GM12878 (cell line): ENCODE data around the gene FHOD3. TPM values are rescaled to one million over a fixed set of nuclear protein-coding genes. Genes with fewer than 3 reads are reported as not detected.

Experiments used
- ATAC-seq: fragments of 200-7000 bp; cut with Tn5 transposase; 3 replicates; pipeline ENCODE4 v1.9.1; 2020; ENCODE audit warnings: mild to moderate bottlenecking, moderate library complexity
- BruUV-seq: library from RNA; stranded (reverse); fragments of 400-500 nt; replicated peaks from 2 replicates; lab custom pipeline; 2021; lab: Mats Ljungman, UMichigan
- CTCF ChIA-PET: fragments of 300-600 bp; sonication (Branson Sonifier 250); formaldehyde crosslinking; extraction: SDS; loops from one replicate; lab custom pipeline; 2021; ENCODE audit warnings: inconsistent platforms; lab: Yijun Ruan, JAX
- POLR2A ChIA-PET: fragments of 350-600 bp; formaldehyde crosslinking; extraction: SDS; loops from one replicate; lab custom pipeline; 2021; ENCODE audit warnings: inconsistent platforms; lab: Charles Lee
- RAD21 ChIA-PET: fragments of 300-600 bp; sonication (Branson Sonifier 250); formaldehyde crosslinking; loops from one replicate; lab custom pipeline; 2023; ENCODE audit warnings: antibody characterized with exemption; ENCODE audit not compliant: unreplicated experiment; lab: Charles Lee
- SMC1A ChIA-PET: fragments of 300-600 bp; sonication (Branson Sonifier 250); formaldehyde crosslinking; loops from one replicate; lab custom pipeline; 2023; ENCODE audit not compliant: unreplicated experiment, uncharacterized antibody; lab: Charles Lee
- DNase-seq: peaks from one replicate; pipeline ENCODE4 v3.0.0-alpha.2; 2011; ENCODE audit warnings: low read depth, low spot score
- FAIRE-seq: peaks from 3 replicates; lab custom pipeline; 2011; peaks lifted over from hg19 to GRCh38; lab: Jason Lieb, UNC
- H2AFZ ChIP-seq: 2 replicates; pipeline ENCODE4 v1.6.0; 2011; ENCODE audit warnings: low read depth, low read length, control low read depth; ENCODE audit not compliant: control insufficient read depth
- H3K27ac ChIP-seq: 2 replicates; pipeline ENCODE4 v1.5.1; 2011; ENCODE audit warnings: control low read depth; ENCODE audit not compliant: control insufficient read depth, insufficient read depth
- H3K27me3 ChIP-seq, 2 experiments: replicated peaks in 1 of 2; 2 replicates each; pipeline versions ENCODE4 v1.6.0 to v1.6.1; 2011; ENCODE audit warnings: low read length in 1 of 2; ENCODE audit not compliant: control insufficient read depth in 2 of 2, insufficient read depth in 2 of 2
- H3K36me3 ChIP-seq, 2 experiments: 2 replicates each; pipeline ENCODE4 v1.5.1; 2011; ENCODE audit warnings: low read length in 1 of 2; ENCODE audit not compliant: control insufficient read depth in 2 of 2, insufficient read depth in 2 of 2
- H3K4me1 ChIP-seq: 2 replicates; pipeline ENCODE4 v1.6.1; 2011; ENCODE audit warnings: mild to moderate bottlenecking, low read length, moderate library complexity, mixed read lengths; ENCODE audit not compliant: control insufficient read depth, insufficient read depth
- H3K4me2 ChIP-seq: 2 replicates; pipeline ENCODE4 v1.6.0; 2011; ENCODE audit warnings: control low read depth; ENCODE audit not compliant: control insufficient read depth, insufficient read depth
- H3K4me3 ChIP-seq: fragments of 200-600 bp; sonication (generic); 2 replicates; pipeline ENCODE4 v1.5.1; 2016
- H3K79me2 ChIP-seq: 2 replicates; pipeline ENCODE4 v1.6.0; 2011; ENCODE audit warnings: low read length; ENCODE audit not compliant: control insufficient read depth, insufficient read depth
- H3K9ac ChIP-seq: 2 replicates; pipeline ENCODE4 v1.8.0; 2011; ENCODE audit warnings: low read length, control low read depth, mixed read lengths; ENCODE audit not compliant: control insufficient read depth, insufficient read depth
- H3K9me3 ChIP-seq: replicated peaks from 3 replicates; pipeline ENCODE4 v1.5.1; 2011; ENCODE audit warnings: mild to moderate bottlenecking, low read length; ENCODE audit not compliant: control insufficient read depth, insufficient read depth
- H4K20me1 ChIP-seq: 2 replicates; pipeline ENCODE4 v1.6.0; 2011; ENCODE audit not compliant: control insufficient read depth, insufficient read depth
- ATF3 ChIP-seq: IDR thresholded peaks from 2 replicates; pipeline ENCODE4 v1.6.1; 2011; ENCODE audit warnings: low read depth, mild to moderate bottlenecking, low read length, moderate library complexity, borderline replicate concordance; ENCODE audit errors: extremely low read depth
- CBFB ChIP-seq: IDR thresholded peaks from 2 replicates; pipeline ENCODE4 v1.6.1; 2016; ENCODE audit warnings: antibody characterized with exemption, low read depth
- CBX5 ChIP-seq: sonication (generic); IDR thresholded peaks from 2 replicates; pipeline ENCODE4 v1.6.1; 2016; ENCODE audit warnings: low read depth, moderate library complexity, mild to moderate bottlenecking, inconsistent platforms
- CHD4 ChIP-seq: fragments of 200-600 bp; sonication (generic); IDR thresholded peaks from 2 replicates; pipeline ENCODE4 v1.6.1; 2016; ENCODE audit warnings: mild to moderate bottlenecking
- FOXM1 ChIP-seq: IDR thresholded peaks from 2 replicates; pipeline ENCODE4 v1.6.1; 2012; ENCODE audit warnings: low read depth, mild to moderate bottlenecking, inconsistent platforms, low read length, moderate library complexity
- HDAC2 ChIP-seq: fragments of 200-600 bp; sonication (generic); IDR thresholded peaks from 2 replicates; pipeline ENCODE4 v1.6.1; 2017
- TCF3 ChIP-seq: IDR thresholded peaks from 2 replicates; pipeline ENCODE4 v1.6.1; 2012; ENCODE audit warnings: low read depth, mild to moderate bottlenecking, low read length, borderline replicate concordance; ENCODE audit not compliant: insufficient read depth
- ZNF207 ChIP-seq: fragments of 450-650 bp; IDR thresholded peaks from 2 replicates; pipeline ENCODE4 v1.6.1; 2014; ENCODE audit warnings: antibody characterized with exemption, mild to moderate bottlenecking, borderline replicate concordance
- ZNF687 ChIP-seq: fragments of 450-650 bp; IDR thresholded peaks from 2 replicates; pipeline ENCODE4 v1.6.1; 2017; ENCODE audit warnings: mild to moderate bottlenecking, moderate library complexity
- WGBS: methylation state at CpG from one replicate; pipeline ENCODE4 v1.1.6; 2016; ENCODE audit warnings: low lambda C conversion rate; ENCODE audit not compliant: insufficient replicate concordance, insufficient coverage; ENCODE audit errors: missing lambda C conversion rate; 5-methylcytosine and 5-hydroxymethylcytosine counted together
- in situ Hi-C: fragments of 300-500 bp; cut with MboI; formaldehyde crosslinking; loops from 9 replicates; pipeline ENCODE4 v1.14.3; 2018; ENCODE audit warnings: mixed read lengths
- intact Hi-C: fragments of 100-400 bp; cut with micrococcal nuclease; formaldehyde crosslinking; loops from one replicate; pipeline ENCODE4 v1.14.2; 2022; ENCODE audit not compliant: unreplicated experiment
- polyA plus RNA-seq, 11 experiments: library from polyadenylated mRNA; depleted of rRNA in 4 of 11; unstranded in 6 of 11; stranded (reverse) in 5 of 11; fragments of >200 nt; fragmentation: Nextera tagmentation in 4 of 11; fragmentation: Illumina TruSeq in 1 of 11; extraction: Ambion mirVana in 4 of 11; extraction: Trizol in 1 of 11; gene quantifications; 1 replicate in 1 of 11; 2 replicates in 10 of 11; pipeline versions ENCODE4 v1.2.1 to v1.2.3, GENCODE V29; 2011 to 2016; ENCODE audit warnings: inconsistent platforms in 2 of 11, missing spikeins in 2 of 11, low read depth in 1 of 11
- total RNA-seq, 4 experiments: library from RNA; depleted of rRNA in 3 of 4; stranded (reverse); fragments of >200 nt in 3 of 4; fragmentation: Illumina TruSeq in 1 of 4; extraction: Trizol in 1 of 4; gene quantifications; 2 replicates each; pipeline versions ENCODE4 v1.2.1 to v1.2.3, GENCODE V29; 2013 to 2021

FHOD3 gene
- total and polyA plus RNA-seq, 10 of the 15 experiments (the other 5 are each of a cell fraction or from before 2014, with no cell fraction given): 0.77 to 26.7 (median 10.4) TPM

GRCh38 chr18:36409779-36410178 is 112.3 kb downstream of the FHOD3 start:
- RAD21 ChIA-PET: interaction anchor here (0.6 to 8.5 kb wide), 7 partner anchors 10 to 158 kb away, joined by 3 to 51 read pairs (median 5); no protein-coding TSS in a partner anchor
- intact Hi-C loops: loop anchor here (2.0 to 10.0 kb wide), 3 partner anchors 35 to 255 kb away; no protein-coding TSS in a partner anchor

More at GRCh38 chr18:36409779-36410178, 112.3 kb downstream of the FHOD3 start:
- no peak overlapping the region for H3K27ac ChIP-seq
- POLR2A ChIA-PET: interaction anchor here (1.2 to 2.9 kb wide), 2 partner anchors 9 to 12 kb away, joined by 3 to 16 read pairs; no protein-coding TSS in a partner anchor
- no peak for FAIRE-seq
- no peak overlapping the region for H3K4me2 ChIP-seq
- CTCF ChIA-PET: interaction anchor here (0.7 to 9.5 kb wide), 11 partner anchors 10 to 162 kb away, joined by 3 to 107 read pairs (median 3); no protein-coding TSS in a partner anchor
- no peak for DNase-seq
- no peak for ATAC-seq
- H3K9me3 ChIP-seq: no peaks in the 10 kb centered on the region
- 68% methylated on average over 5 of the region's 5 CpGs for WGBS
- SMC1A ChIA-PET: interaction anchor here (1.0 to 50.9 kb wide), 5 partner anchors 11 to 72 kb away, joined by 4 to 1180 read pairs (median 6); no protein-coding TSS in a partner anchor
- in situ Hi-C loops: no loop called here
- no peaks in the 10 kb centered on the region for H3K36me3 ChIP-seq
- no TSS peak for BruUV-seq
- no peaks in the 10 kb centered on the region for H3K79me2 ChIP-seq
- no peaks in the 10 kb centered on the region for H3K27me3 ChIP-seq
- H3K9ac ChIP-seq: no peak overlapping the region
- H4K20me1 ChIP-seq: no peaks in the 10 kb centered on the region
- TF ChIP-seq CBX5 (no peak), CBFB (no peak), HDAC2 (no peak), ATF3 (no peak), FOXM1 (no peak), ZNF207 (no peak), TCF3 (no peak), CHD4 (no peak), ZNF687 (no peak)
- no peaks in the 10 kb centered on the region for H3K4me1 ChIP-seq
- H3K4me3 ChIP-seq: no peak overlapping the region
- no peak overlapping the region for H2AFZ ChIP-seq
